Fibroblast of lung (primary cell): ENCODE data around the gene CELF2. TPM values are rescaled to one million over a fixed set of nuclear protein-coding genes. Genes with fewer than 3 reads are reported as not detected.
A peak's percentile ranks its signal among the peaks of the same experiment; 100 is the strongest.

ENCODE experiments used
- DNase-seq, 2 donors: peaks; one replicate each; pipeline versions ENCODE4 v3.0.0 to v3.0.0-alpha.2; 2010; ENCODE audit warnings: low read depth in 2 of 2
- H2AFZ ChIP-seq: 2 replicates; pipeline ENCODE4 v1.5.1; 2012; ENCODE audit warnings: low read length, control low read depth, inconsistent platforms
- H3K27ac ChIP-seq: 2 replicates; pipeline ENCODE4 v1.5.1; 2011; ENCODE audit warnings: low read length, control low read depth; ENCODE audit not compliant: insufficient read depth
- H3K27me3 ChIP-seq: 2 replicates; pipeline ENCODE4 v1.5.1; 2011; ENCODE audit warnings: mild to moderate bottlenecking, low read length; ENCODE audit not compliant: control insufficient read depth, insufficient read depth
- H3K36me3 ChIP-seq: 2 replicates; pipeline ENCODE4 v1.5.1; 2011; ENCODE audit warnings: low read length; ENCODE audit not compliant: control insufficient read depth, insufficient read depth
- H3K4me1 ChIP-seq: 2 replicates; pipeline ENCODE4 v1.5.1; 2011; ENCODE audit warnings: low read length; ENCODE audit not compliant: control insufficient read depth, insufficient read depth; ENCODE audit errors: extremely low read depth
- H3K4me2 ChIP-seq: 2 replicates; pipeline ENCODE4 v1.5.1; 2011; ENCODE audit warnings: low read length, control low read depth; ENCODE audit not compliant: insufficient read depth; ENCODE audit errors: extremely low read depth
- H3K4me3 ChIP-seq, 4 experiments: fragments of 200-600 bp in 1 of 4; sonication (generic) in 1 of 4; replicated peaks in 1 of 4; 2 replicates each; pipeline ENCODE4 v1.5.1; 2011 to 2016; ENCODE audit warnings: low read length in 4 of 4, low read depth in 3 of 4, mild to moderate bottlenecking in 3 of 4, control low read depth in 2 of 4, inconsistent platforms in 1 of 4, mixed read lengths in 1 of 4; ENCODE audit not compliant: insufficient read depth in 1 of 4; ENCODE audit errors: control extremely low read depth in 1 of 4
- H3K79me2 ChIP-seq: 2 replicates; pipeline ENCODE4 v1.5.1; 2012; ENCODE audit warnings: mild to moderate bottlenecking, low read length, inconsistent platforms; ENCODE audit not compliant: control insufficient read depth, insufficient read depth
- H3K9ac ChIP-seq: 2 replicates; pipeline ENCODE4 v1.5.1; 2011; ENCODE audit warnings: mild to moderate bottlenecking, low read length, control low read depth; ENCODE audit not compliant: insufficient read depth
- H3K9me3 ChIP-seq: 2 replicates; pipeline ENCODE4 v1.5.1; 2012; ENCODE audit warnings: low read depth, low read length; ENCODE audit not compliant: control insufficient read depth, insufficient read depth
- H4K20me1 ChIP-seq: 2 replicates; pipeline ENCODE4 v1.5.1; 2011; ENCODE audit warnings: low read length; ENCODE audit not compliant: control insufficient read depth, insufficient read depth; ENCODE audit errors: extremely low read depth
- CTCF ChIP-seq, 2 donors: IDR thresholded peaks in 1 of 2; conservative IDR thresholded peaks in 1 of 2; 1 replicate in 1 of 2; 2 replicates in 1 of 2; pipeline ENCODE4 v1.5.1; 2011 to 2012; ENCODE audit warnings: low read length in 2 of 2, control low read depth in 1 of 2, inconsistent platforms in 1 of 2, low read depth in 1 of 2, mild to moderate bottlenecking in 1 of 2
- EZH2 ChIP-seq: IDR thresholded peaks from 2 replicates; pipeline ENCODE4 v1.5.1; 2012; ENCODE audit warnings: low read length, control low read depth, mild to moderate bottlenecking; ENCODE audit errors: missing control alignments
- polyA plus RNA-seq, 2 donors: library from polyadenylated mRNA; depleted of rRNA in 1 of 2; stranded (reverse) in 1 of 2; unstranded in 1 of 2; fragments of >200 nt; gene quantifications; 2 replicates each; pipeline ENCODE4 v1.2.1, GENCODE V29; 2011 to 2012; ENCODE audit warnings: missing spikeins in 1 of 2
- total RNA-seq: library from RNA; depleted of rRNA; stranded (reverse); fragments of >200 nt; gene quantifications from 2 replicates; pipeline ENCODE4 v1.2.1, GENCODE V29; 2014

Gene CELF2
- total and polyA plus RNA-seq, 2 donors (not counting 1 experiment from before 2014, with no cell fraction given), result 16.9 to 25.1 TPM

GRCh38 chr10:11245510-11245909 lies 227.8 kb downstream of the CELF2 start:
- no peak overlapping the region for H3K4me2 ChIP-seq
- H3K4me1 ChIP-seq, result peaks cover 3% of the 10 kb centered on the region
- no peak overlapping the region for H3K27ac ChIP-seq
- no peak for TF ChIP-seq EZH2
- TF ChIP-seq CTCF (conservative IDR thresholded peaks at IDR 0.05 in 1 of 2, IDR thresholded peaks at IDR 0.05 in 1 of 2; ENCODE audit: low read depth in 1 of 2, low read length in 2 of 2), result no peak
- no peaks in the 10 kb centered on the region for H3K36me3 ChIP-seq
- DNase-seq, result peak in 1 of 2 donors; percentile 15
- H4K20me1 ChIP-seq, result no peaks in the 10 kb centered on the region
- H3K4me3 ChIP-seq, result no peak overlapping the region
- H3K27me3 ChIP-seq, result no peaks in the 10 kb centered on the region
- no peak overlapping the region for H2AFZ ChIP-seq
- H3K9me3 ChIP-seq, result no peaks in the 10 kb centered on the region
- H3K9ac ChIP-seq, result no peak overlapping the region
- no peaks in the 10 kb centered on the region for H3K79me2 ChIP-seq

- TF ChIP-seq CTCF (conservative IDR thresholded peaks at IDR 0.05 in 1 of 2, IDR thresholded peaks at IDR 0.05 in 1 of 2; ENCODE audit: low read depth in 1 of 2, low read length in 2 of 2) (no peak), EZH2 (no peak)
- Histone ChIP-seq H3K9ac (no peak overlapping the region), H3K27ac (no peak overlapping the region), H3K79me2 (no peaks in the 10 kb centered on the region), H3K36me3 (no peaks in the 10 kb centered on the region), H3K4me3 (no peak overlapping the region), H2AFZ (no peak overlapping the region), H3K4me2 (no peak overlapping the region), H4K20me1 (no peaks in the 10 kb centered on the region), H3K4me1 (peaks cover 3% of the 10 kb centered on the region), H3K9me3 (no peaks in the 10 kb centered on the region), H3K27me3 (no peaks in the 10 kb centered on the region)
- DNase-seq, result no peak
Measured at GRCh38 chr10:11245981-11246590, 228.4 kb downstream of the CELF2 start.

- H3K9me3 ChIP-seq, result no peaks in the 10 kb centered on the region
- TF ChIP-seq EZH2, result no peak
- no peak for TF ChIP-seq CTCF (conservative IDR thresholded peaks at IDR 0.05 in 1 of 2, IDR thresholded peaks at IDR 0.05 in 1 of 2; ENCODE audit: low read depth in 1 of 2, low read length in 2 of 2)
- H3K27me3 ChIP-seq, result no peaks in the 10 kb centered on the region
- no peaks in the 10 kb centered on the region for H4K20me1 ChIP-seq
- no peak overlapping the region for H2AFZ ChIP-seq
- H3K4me2 ChIP-seq, result no peak overlapping the region
- peaks cover 3% of the 10 kb centered on the region for H3K4me1 ChIP-seq
- no peaks in the 10 kb centered on the region for H3K36me3 ChIP-seq
- no peak overlapping the region for H3K4me3 ChIP-seq
- H3K27ac ChIP-seq, result no peak overlapping the region
- H3K79me2 ChIP-seq, result no peaks in the 10 kb centered on the region
- H3K9ac ChIP-seq, result no peak overlapping the region
- no peak for DNase-seq
Measured at GRCh38 chr10:11246752-11247467, 229.2 kb downstream of the CELF2 start.
